SK-N-SH (cell line): ENCODE data around the gene TMEM51. TPM values are rescaled to one million over a fixed set of nuclear protein-coding genes. Genes with fewer than 3 reads are reported as not detected.

Source experiments
- CTCF ChIA-PET: fragments of 300-600, 350-600 bp; formaldehyde crosslinking; extraction: SDS; loops from one replicate; lab custom pipeline; 2021; lab: Yijun Ruan, JAX
- POLR2A ChIA-PET: fragments of 350-600 bp; sonication (Branson Sonifier 250); formaldehyde crosslinking; extraction: SDS; loops from one replicate; lab custom pipeline; 2020; ENCODE audit warnings: antibody characterized with exemption, inconsistent platforms; lab: Yijun Ruan, JAX
- DNase-seq: peaks from one replicate; pipeline ENCODE4 v3.0.0; 2012
- H2AFZ ChIP-seq: fragments of 200-600 bp; sonication (generic); 2 replicates; pipeline ENCODE4 v1.8.1; 2016; ENCODE audit warnings: antibody characterized with exemption, mild to moderate bottlenecking, low read depth
- H3F3A ChIP-seq: fragments of 200-600 bp; sonication (generic); replicated peaks from 2 replicates; pipeline ENCODE3; 2016; ENCODE audit warnings: antibody characterized with exemption, mild to moderate bottlenecking; ENCODE audit not compliant: insufficient read depth
- H3K27ac ChIP-seq, 2 experiments: fragments of 200-500 bp in 1 of 2; fragments of 200-600 bp in 1 of 2; sonication (Bioruptor generic) in 1 of 2; sonication (generic), shearing (Covaris generic) in 1 of 2; 2 replicates each; pipeline versions ENCODE4 v1.5.1 to v1.6.1; 2014 to 2016; ENCODE audit warnings: low read depth in 2 of 2, inconsistent platforms in 1 of 2, low read length in 1 of 2, mild to moderate bottlenecking in 1 of 2, mixed read lengths in 1 of 2
- H3K27me3 ChIP-seq: fragments of 200-600 bp; sonication (generic), shearing (Covaris generic); 2 replicates; pipeline ENCODE4 v1.6.1; 2016; ENCODE audit warnings: mixed run types; ENCODE audit not compliant: insufficient read depth
- H3K36me3 ChIP-seq, 2 experiments: fragments of 200-500 bp in 1 of 2; fragments of 200-600 bp in 1 of 2; sonication (Bioruptor generic) in 1 of 2; sonication (generic) in 1 of 2; replicated peaks in 1 of 2; 2 replicates each; pipeline versions ENCODE3 to v1.5.1; 2014 to 2016; ENCODE audit warnings: low read length in 1 of 2, mild to moderate bottlenecking in 1 of 2; ENCODE audit not compliant: insufficient read depth in 2 of 2, control insufficient read depth in 1 of 2
- H3K4me1 ChIP-seq, 2 experiments: fragments of 200-500 bp in 1 of 2; fragments of 200-600 bp in 1 of 2; sonication (Bioruptor generic) in 1 of 2; sonication (generic), shearing (Covaris generic) in 1 of 2; 2 replicates each; pipeline versions ENCODE4 v1.5.1 to v1.6.1; 2014 to 2016; ENCODE audit warnings: low read depth in 1 of 2, low read length in 1 of 2, mixed run types in 1 of 2; ENCODE audit not compliant: insufficient read depth in 2 of 2, control insufficient read depth in 1 of 2
- H3K4me2 ChIP-seq: fragments of 200-600 bp; sonication (generic), shearing (Covaris generic); 2 replicates; pipeline ENCODE4 v1.6.1; 2017; ENCODE audit warnings: mixed run types
- H3K4me3 ChIP-seq, 2 experiments: fragments of 200-500 bp in 1 of 2; fragments of 200-600 bp in 1 of 2; sonication (Bioruptor generic) in 1 of 2; sonication (generic), shearing (Covaris generic) in 1 of 2; 2 replicates each; pipeline versions ENCODE4 v1.5.1 to v1.8.1; 2014 to 2016; ENCODE audit warnings: low read depth in 2 of 2, inconsistent platforms in 1 of 2, low read length in 1 of 2, mild to moderate bottlenecking in 1 of 2, mixed read lengths in 1 of 2, moderate library complexity in 1 of 2
- H3K79me2 ChIP-seq: fragments of 200-600 bp; sonication (generic); 2 replicates; pipeline ENCODE4 v1.8.1; 2017; ENCODE audit warnings: mild to moderate bottlenecking; ENCODE audit not compliant: insufficient read depth
- H3K9ac ChIP-seq: fragments of 200-600 bp; sonication (generic); 2 replicates; pipeline ENCODE4 v1.6.1; 2017; ENCODE audit warnings: mixed run types
- H3K9me2 ChIP-seq: fragments of 200-600 bp; sonication (generic); 2 replicates; pipeline ENCODE4 v1.6.1; 2017; ENCODE audit warnings: mixed run types
- H3K9me3 ChIP-seq: fragments of 200-600 bp; sonication (generic); 2 replicates; pipeline ENCODE4 v1.6.1; 2017; ENCODE audit warnings: mixed run types, mild to moderate bottlenecking, moderate library complexity
- H4K20me1 ChIP-seq: fragments of 200-600 bp; sonication (generic); 2 replicates; pipeline ENCODE4 v1.6.1; 2017; ENCODE audit warnings: mild to moderate bottlenecking, mixed run types; ENCODE audit not compliant: insufficient read depth
- CHD2 ChIP-seq: fragments of 150-350 bp; IDR thresholded peaks from 2 replicates; pipeline ENCODE4 v1.6.1; 2018; ENCODE audit warnings: low read length; ENCODE audit not compliant: partially characterized antibody
- EP300 ChIP-seq, 2 experiments: IDR thresholded peaks; 2 replicates each; pipeline versions ENCODE4 v1.4.0 to v1.6.1; 2012; ENCODE audit warnings: borderline replicate concordance in 1 of 2, low read depth in 1 of 2, low read length in 1 of 2
- FOSL2 ChIP-seq: IDR thresholded peaks from 2 replicates; pipeline ENCODE4 v1.4.0; 2012; ENCODE audit warnings: low read depth, mild to moderate bottlenecking, moderate library complexity, borderline replicate concordance
- FOXM1 ChIP-seq: IDR thresholded peaks from 2 replicates; pipeline ENCODE4 v1.4.0; 2012; ENCODE audit warnings: low read depth, mild to moderate bottlenecking
- GABPA ChIP-seq: IDR thresholded peaks from 2 replicates; pipeline ENCODE4 v1.4.0; 2012; ENCODE audit warnings: low read depth, mild to moderate bottlenecking
- JUND ChIP-seq: IDR thresholded peaks from 2 replicates; pipeline ENCODE4 v1.4.0; 2012
- MXI1 ChIP-seq: IDR thresholded peaks from 2 replicates; pipeline ENCODE4 v1.6.1; 2012; ENCODE audit warnings: mild to moderate bottlenecking, low read depth, low read length, improper control_type of control experiment
- NFIC ChIP-seq: IDR thresholded peaks from 2 replicates; pipeline ENCODE4 v1.4.0; 2012; ENCODE audit warnings: borderline replicate concordance
- RCOR1 ChIP-seq: fragments of 150-350 bp; IDR thresholded peaks from 2 replicates; pipeline ENCODE4 v1.6.1; 2017; ENCODE audit warnings: antibody characterized with exemption, low read length
- RFX5 ChIP-seq: IDR thresholded peaks from 2 replicates; pipeline ENCODE4 v1.6.1; 2012; ENCODE audit warnings: mild to moderate bottlenecking, improper control_type of control experiment, low read length
- RXRA ChIP-seq: IDR thresholded peaks from 2 replicates; pipeline ENCODE4 v1.4.0; 2012; ENCODE audit warnings: low read depth, mild to moderate bottlenecking, borderline replicate concordance
- TAF1 ChIP-seq: IDR thresholded peaks from 2 replicates; pipeline ENCODE4 v1.6.1; 2012; ENCODE audit warnings: low read depth, mild to moderate bottlenecking, low read length, moderate library complexity, borderline replicate concordance
- TCF12 ChIP-seq: IDR thresholded peaks from 2 replicates; pipeline ENCODE4 v1.4.0; 2012
- YY1 ChIP-seq: IDR thresholded peaks from 2 replicates; pipeline ENCODE4 v1.4.0; 2012; ENCODE audit warnings: low read depth, mild to moderate bottlenecking
- WGBS: methylation state at CpG from one replicate; pipeline ENCODE4 v1.1.6; 2017; ENCODE audit warnings: low lambda C conversion rate; 5-methylcytosine and 5-hydroxymethylcytosine counted together
- polyA plus RNA-seq, 3 experiments: library from polyadenylated mRNA; depleted of rRNA; stranded (reverse); fragments of >200 nt; gene quantifications; 2 replicates each; pipeline ENCODE4 v1.2.3, GENCODE V29; 2012
- TF ChIP-seq, protein P1 (sequence below): IDR thresholded peaks from 2 replicates; pipeline ENCODE4 v1.4.0; 2012; ENCODE audit warnings: low read depth
- TF ChIP-seq, protein P2 (sequence below): fragments of 200-600 bp; sonication (generic); IDR thresholded peaks from 2 replicates; pipeline ENCODE4 v1.6.1; 2017; ENCODE audit warnings: antibody characterized with exemption, mild to moderate bottlenecking, moderate library complexity
- TF ChIP-seq, protein P3 (sequence below): fragments of 150-350 bp; IDR thresholded peaks from 2 replicates; pipeline ENCODE4 v1.6.1; 2017; ENCODE audit warnings: antibody characterized with exemption, low read length, low read depth, borderline replicate concordance
- TF ChIP-seq, protein P4 (sequence below): IDR thresholded peaks from 2 replicates; pipeline ENCODE4 v1.4.0; 2012; ENCODE audit warnings: low read depth, borderline replicate concordance
- TF ChIP-seq, protein P5 (sequence below): IDR thresholded peaks from 2 replicates; pipeline ENCODE4; 2012

TMEM51 gene
- polyA plus RNA-seq, 1 of the 3 experiments (the other 2 are of a cell fraction), result 25.6 TPM

- no peaks in the 10 kb centered on the region for H3K36me3 ChIP-seq
- H3F3A ChIP-seq, result no peaks in the 10 kb centered on the region
- no peak for TF ChIP-seq FOSL2
- TF ChIP-seq, protein P1, sequence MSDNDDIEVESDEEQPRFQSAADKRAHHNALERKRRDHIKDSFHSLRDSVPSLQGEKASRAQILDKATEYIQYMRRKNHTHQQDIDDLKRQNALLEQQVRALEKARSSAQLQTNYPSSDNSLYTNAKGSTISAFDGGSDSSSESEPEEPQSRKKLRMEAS, result no peak
- no peak for TF ChIP-seq RXRA
- TF ChIP-seq NFIC, result no peak
- no peak for TF ChIP-seq RCOR1
- no peak for TF ChIP-seq CHD2
- TF ChIP-seq TAF1, result no peak
- TF ChIP-seq EP300 (IDR thresholded peaks at IDR 0.05; ENCODE audit: borderline replicate concordance in 1 of 2, low read depth in 1 of 2, low read length in 1 of 2), result no peak
- TF ChIP-seq RFX5, result no peak
- TF ChIP-seq TCF12, result no peak
- no peaks in the 10 kb centered on the region for H3K9me2 ChIP-seq
- WGBS, result 81% methylated on average over 6 of the region's 7 CpGs
- no peaks in the 10 kb centered on the region for H4K20me1 ChIP-seq
- no peaks in the 10 kb centered on the region; the same call in 1 of the 2 replicates for H3K27me3 ChIP-seq
- CTCF ChIA-PET, result interaction anchor here (1.2 to 1.9 kb wide), 2 partner anchors 29 to 150 kb away, joined by 3 to 9 read pairs; no protein-coding TSS in a partner anchor
- peaks cover 0 to 5% of the 10 kb centered on the region in 2 experiments; a peak in 1 of 4 replicates for H3K4me1 ChIP-seq
- H3K79me2 ChIP-seq, result no peaks in the 10 kb centered on the region
- POLR2A ChIA-PET, result no interaction called here
- H3K4me2 ChIP-seq, result no peak overlapping the region
- no peak for DNase-seq
- no peak overlapping the region for H2AFZ ChIP-seq
- no peak overlapping the region for H3K9ac ChIP-seq
- no peaks in the 10 kb centered on the region for H3K9me3 ChIP-seq
- H3K4me3 ChIP-seq, result no peak overlapping the region
- no peak overlapping the region for H3K27ac ChIP-seq
Observed at GRCh38 chr1:15122331-15122730, 31.2 kb upstream of the TMEM51 start.

GRCh38 chr1:15123270-15123669, 30.3 kb upstream of the TMEM51 start:
- Histone ChIP-seq H2AFZ (no peak overlapping the region), H3K4me2 (no peak overlapping the region), H4K20me1 (no peaks in the 10 kb centered on the region), H3K9me2 (no peaks in the 10 kb centered on the region), H3K4me1 (no peaks in the 10 kb centered on the region; a peak in 1 of 4 replicates), H3K9ac (no peak overlapping the region), H3K4me3 (no peak overlapping the region), H3K36me3 (no peaks in the 10 kb centered on the region), H3K27me3 (no peaks in the 10 kb centered on the region; the same call in 1 of the 2 replicates), H3K79me2 (no peaks in the 10 kb centered on the region), H3K27ac (no peak overlapping the region), H3F3A (no peaks in the 10 kb centered on the region), H3K9me3 (no peaks in the 10 kb centered on the region)
- TF ChIP-seq JUND (no peak), MXI1 (no peak), TAF1 (no peak), YY1 (no peak), GABPA (no peak), FOXM1 (no peak)
- TF ChIP-seq, protein P2, sequence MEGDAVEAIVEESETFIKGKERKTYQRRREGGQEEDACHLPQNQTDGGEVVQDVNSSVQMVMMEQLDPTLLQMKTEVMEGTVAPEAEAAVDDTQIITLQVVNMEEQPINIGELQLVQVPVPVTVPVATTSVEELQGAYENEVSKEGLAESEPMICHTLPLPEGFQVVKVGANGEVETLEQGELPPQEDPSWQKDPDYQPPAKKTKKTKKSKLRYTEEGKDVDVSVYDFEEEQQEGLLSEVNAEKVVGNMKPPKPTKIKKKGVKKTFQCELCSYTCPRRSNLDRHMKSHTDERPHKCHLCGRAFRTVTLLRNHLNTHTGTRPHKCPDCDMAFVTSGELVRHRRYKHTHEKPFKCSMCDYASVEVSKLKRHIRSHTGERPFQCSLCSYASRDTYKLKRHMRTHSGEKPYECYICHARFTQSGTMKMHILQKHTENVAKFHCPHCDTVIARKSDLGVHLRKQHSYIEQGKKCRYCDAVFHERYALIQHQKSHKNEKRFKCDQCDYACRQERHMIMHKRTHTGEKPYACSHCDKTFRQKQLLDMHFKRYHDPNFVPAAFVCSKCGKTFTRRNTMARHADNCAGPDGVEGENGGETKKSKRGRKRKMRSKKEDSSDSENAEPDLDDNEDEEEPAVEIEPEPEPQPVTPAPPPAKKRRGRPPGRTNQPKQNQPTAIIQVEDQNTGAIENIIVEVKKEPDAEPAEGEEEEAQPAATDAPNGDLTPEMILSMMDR, result no peak
- TF ChIP-seq, protein P3, sequence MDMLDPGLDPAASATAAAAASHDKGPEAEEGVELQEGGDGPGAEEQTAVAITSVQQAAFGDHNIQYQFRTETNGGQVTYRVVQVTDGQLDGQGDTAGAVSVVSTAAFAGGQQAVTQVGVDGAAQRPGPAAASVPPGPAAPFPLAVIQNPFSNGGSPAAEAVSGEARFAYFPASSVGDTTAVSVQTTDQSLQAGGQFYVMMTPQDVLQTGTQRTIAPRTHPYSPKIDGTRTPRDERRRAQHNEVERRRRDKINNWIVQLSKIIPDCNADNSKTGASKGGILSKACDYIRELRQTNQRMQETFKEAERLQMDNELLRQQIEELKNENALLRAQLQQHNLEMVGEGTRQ, result no peak
- TF ChIP-seq, protein P4, sequence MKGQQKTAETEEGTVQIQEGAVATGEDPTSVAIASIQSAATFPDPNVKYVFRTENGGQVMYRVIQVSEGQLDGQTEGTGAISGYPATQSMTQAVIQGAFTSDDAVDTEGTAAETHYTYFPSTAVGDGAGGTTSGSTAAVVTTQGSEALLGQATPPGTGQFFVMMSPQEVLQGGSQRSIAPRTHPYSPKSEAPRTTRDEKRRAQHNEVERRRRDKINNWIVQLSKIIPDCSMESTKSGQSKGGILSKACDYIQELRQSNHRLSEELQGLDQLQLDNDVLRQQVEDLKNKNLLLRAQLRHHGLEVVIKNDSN, result no peak
- TF ChIP-seq, protein P1, result no peak
- TF ChIP-seq, protein P5, sequence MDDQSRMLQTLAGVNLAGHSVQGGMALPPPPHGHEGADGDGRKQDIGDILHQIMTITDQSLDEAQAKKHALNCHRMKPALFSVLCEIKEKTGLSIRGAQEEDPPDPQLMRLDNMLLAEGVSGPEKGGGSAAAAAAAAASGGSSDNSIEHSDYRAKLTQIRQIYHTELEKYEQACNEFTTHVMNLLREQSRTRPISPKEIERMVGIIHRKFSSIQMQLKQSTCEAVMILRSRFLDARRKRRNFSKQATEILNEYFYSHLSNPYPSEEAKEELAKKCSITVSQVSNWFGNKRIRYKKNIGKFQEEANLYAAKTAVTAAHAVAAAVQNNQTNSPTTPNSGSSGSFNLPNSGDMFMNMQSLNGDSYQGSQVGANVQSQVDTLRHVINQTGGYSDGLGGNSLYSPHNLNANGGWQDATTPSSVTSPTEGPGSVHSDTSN, result no peak
- DNase-seq, result no peak
- ChIA-PET POLR2A (no interaction called here), CTCF (interaction anchor here (0.6 to 1.9 kb wide), 9 partner anchors 10 to 200 kb away, joined by 3 to 9 read pairs (median 3); partner anchors contain the start of gene TMEM51)
- 74% methylated on average over 5 of the region's 5 CpGs for WGBS
